HepG2 (cell line): ENCODE results near the gene CFAP70. TPM values are rescaled to one million over a fixed set of nuclear protein-coding genes. Genes with fewer than 3 reads are reported as not detected.

Source experiments
- ATAC-seq: fragments of 200-7000 bp; cut with Tn5 transposase; 3 replicates; pipeline ENCODE4 v1.9.1; 2020; ENCODE audit warnings: mild to moderate bottlenecking, moderate library complexity
- BruUV-seq: library from RNA; stranded (reverse); fragments of 400-500 nt; replicated peaks from 2 replicates; lab custom pipeline; 2021; lab: Mats Ljungman, UMichigan
- CTCF ChIA-PET: fragments of 300-600 bp; formaldehyde crosslinking; extraction: SDS; loops from one replicate; lab custom pipeline; 2021; ENCODE audit warnings: low total read pairs, inconsistent platforms, low intra/inter-chr PET ratio; lab: Yijun Ruan, JAX
- POLR2A ChIA-PET: fragments of 350-600 bp; sonication (Branson Sonifier 250); formaldehyde crosslinking; loops from one replicate; lab custom pipeline; 2020; ENCODE audit warnings: antibody characterized with exemption, inconsistent platforms; lab: Yijun Ruan, JAX
- DNase-seq: peaks from one replicate; pipeline ENCODE4 v3.0.0-alpha.2; 2015; ENCODE audit warnings: low spot score
- FAIRE-seq: peaks from 3 replicates; lab custom pipeline; 2011; peaks lifted over from hg19 to GRCh38; lab: Jason Lieb, UNC
- H2AFZ ChIP-seq: one replicate; pipeline ENCODE4 v1.6.1; 2011; ENCODE audit warnings: low read length, inconsistent platforms
- H3K27ac ChIP-seq: fragments of 300-600 bp; 3 replicates; pipeline ENCODE4 v1.8.0; 2011; ENCODE audit warnings: mixed run types, mild to moderate bottlenecking, mixed read lengths, low read length, inconsistent platforms; ENCODE audit not compliant: insufficient read depth; ENCODE audit errors: extremely low read length
- H3K27me3 ChIP-seq, 2 experiments: fragments of 200-600 bp in 1 of 2; 2 replicates in 1 of 2; 3 replicates in 1 of 2; pipeline versions ENCODE4 v1.6.0 to v1.8.0; 2011; ENCODE audit warnings: low read length in 2 of 2, mild to moderate bottlenecking in 2 of 2, moderate library complexity in 2 of 2, inconsistent platforms in 1 of 2; ENCODE audit not compliant: insufficient read depth in 2 of 2, control insufficient read depth in 1 of 2
- H3K36me3 ChIP-seq, 2 experiments: fragments of 200-600 bp in 1 of 2; replicated peaks in 1 of 2; 2 replicates in 1 of 2; 3 replicates in 1 of 2; pipeline versions ENCODE4 v1.5.1 to v1.8.0; 2011; ENCODE audit warnings: low read length in 2 of 2, inconsistent platforms in 1 of 2; ENCODE audit not compliant: insufficient read depth in 2 of 2, control insufficient read depth in 1 of 2
- H3K4me1 ChIP-seq: 2 replicates; pipeline ENCODE4 v1.5.1; 2012; ENCODE audit warnings: low read length, inconsistent platforms; ENCODE audit not compliant: insufficient read depth
- H3K4me2 ChIP-seq: 2 replicates; pipeline ENCODE4 v1.6.0; 2011; ENCODE audit warnings: low read depth, low read length, inconsistent platforms
- H3K4me3 ChIP-seq, 3 experiments: fragments of 200-600 bp in 1 of 3; sonication (generic), shearing (Covaris generic) in 1 of 3; replicated peaks in 1 of 3; 2 replicates each; pipeline ENCODE4 v1.5.1; 2011 to 2016; ENCODE audit warnings: low read length in 3 of 3, inconsistent platforms in 2 of 3, low read depth in 2 of 3, mild to moderate bottlenecking in 2 of 3, control low read depth in 1 of 3, mixed read lengths in 1 of 3; ENCODE audit not compliant: insufficient read depth in 1 of 3
- H3K79me2 ChIP-seq: one replicate; pipeline ENCODE4 v1.6.1; 2011; ENCODE audit warnings: low read length, inconsistent platforms; ENCODE audit not compliant: insufficient read depth
- H3K9ac ChIP-seq: 2 replicates; pipeline ENCODE4 v1.6.0; 2011; ENCODE audit warnings: mild to moderate bottlenecking, low read depth, low read length, inconsistent platforms; ENCODE audit not compliant: insufficient read depth
- H3K9me3 ChIP-seq: 2 replicates; pipeline ENCODE4 v1.5.1; 2012; ENCODE audit warnings: mild to moderate bottlenecking, low read length
- H4K20me1 ChIP-seq: 2 replicates; pipeline ENCODE4 v1.6.0; 2011; ENCODE audit warnings: inconsistent platforms, mild to moderate bottlenecking, low read length, moderate library complexity; ENCODE audit not compliant: insufficient read depth
- BHLHE40 ChIP-seq: IDR thresholded peaks from 2 replicates; pipeline ENCODE4 v1.6.1; 2011; ENCODE audit warnings: low read length, improper control_type of control experiment
- BRCA1 ChIP-seq: sonication (generic); formaldehyde crosslinking; IDR thresholded peaks from 2 replicates; pipeline ENCODE4 v1.4.0; 2020; ENCODE audit warnings: missing genetic modification reagents
- EED ChIP-seq: sonication (generic); formaldehyde crosslinking; IDR thresholded peaks from 2 replicates; pipeline ENCODE4 v1.5.0; 2020; ENCODE audit warnings: mild to moderate bottlenecking, missing genetic modification reagents
- IRF1 ChIP-seq: sonication (generic); formaldehyde crosslinking; IDR thresholded peaks from 2 replicates; pipeline ENCODE4 v1.4.0; 2020; ENCODE audit warnings: low read depth, mild to moderate bottlenecking, missing genetic modification reagents
- NCOA5 ChIP-seq: sonication (generic); formaldehyde crosslinking; IDR thresholded peaks from 2 replicates; pipeline ENCODE4 v1.4.0; 2020; ENCODE audit warnings: missing genetic modification reagents
- STAG1 ChIP-seq: sonication (generic); formaldehyde crosslinking; IDR thresholded peaks from 2 replicates; pipeline ENCODE4 v1.4.0; 2020; ENCODE audit warnings: missing genetic modification reagents
- TRAFD1 ChIP-seq: sonication (generic); formaldehyde crosslinking; IDR thresholded peaks from 2 replicates; pipeline ENCODE4 v1.5.1; 2020; ENCODE audit warnings: missing genetic modification reagents, mild to moderate bottlenecking, borderline replicate concordance
- ZFP90 ChIP-seq: sonication (generic); formaldehyde crosslinking; IDR thresholded peaks from 2 replicates; pipeline ENCODE4 v1.8.0; 2022; ENCODE audit warnings: missing genetic modification reagents, mild to moderate bottlenecking, inconsistent platforms, borderline replicate concordance
- ZKSCAN1 ChIP-seq: fragments of 150-350 bp; IDR thresholded peaks from 2 replicates; pipeline ENCODE4 v1.6.1; 2014; ENCODE audit warnings: low read length
- ZNF142 ChIP-seq: sonication (generic); formaldehyde crosslinking; IDR thresholded peaks from 2 replicates; pipeline ENCODE4 v1.4.0; 2020; ENCODE audit warnings: missing genetic modification reagents
- ZNF414 ChIP-seq: sonication (generic); formaldehyde crosslinking; IDR thresholded peaks from 2 replicates; pipeline ENCODE4 v1.5.0; 2020; ENCODE audit warnings: missing genetic modification reagents
- ZNF451 ChIP-seq: sonication (generic); formaldehyde crosslinking; IDR thresholded peaks from 2 replicates; pipeline ENCODE4 v1.5.0; 2020; ENCODE audit warnings: mild to moderate bottlenecking, missing genetic modification reagents
- ZNF549 ChIP-seq: sonication (generic); formaldehyde crosslinking; IDR thresholded peaks from 2 replicates; pipeline ENCODE4 v1.5.0; 2020; ENCODE audit warnings: missing genetic modification reagents
- ZNF558 ChIP-seq: sonication (generic); formaldehyde crosslinking; IDR thresholded peaks from 2 replicates; pipeline ENCODE4 v1.9.0; 2022; ENCODE audit warnings: mild to moderate bottlenecking, missing genetic modification reagents, borderline replicate concordance
- WGBS: methylation state at CpG from one replicate; pipeline ENCODE4 v1.1.6; 2017; ENCODE audit warnings: low lambda C conversion rate; 5-methylcytosine and 5-hydroxymethylcytosine counted together
- in situ Hi-C: cut with HindIII; loops from 2 replicates; pipeline ENCODE4 v1.10.0; 2017; ENCODE audit warnings: low pct_unique_long_range_greater_than_20kb; ENCODE audit not compliant: extremely low pct_ligation_motif_present
- intact Hi-C: fragments of 100-400 bp; cut with micrococcal nuclease; formaldehyde crosslinking; loops from one replicate; pipeline ENCODE4 v1.10.0; 2022; ENCODE audit not compliant: unreplicated experiment
- polyA plus RNA-seq, 8 experiments: library from polyadenylated mRNA; depleted of rRNA in 3 of 8; stranded (reverse) in 7 of 8; unstranded in 1 of 8; fragments of >200 nt; fragmentation: Illumina TruSeq in 4 of 8; extraction: Trizol in 4 of 8; gene quantifications; 2 replicates each; pipeline versions ENCODE4 v1.2.1 to v1.2.3, GENCODE V29; 2011 to 2016; ENCODE audit warnings: low read depth in 4 of 8, missing spikeins in 1 of 8, mixed read lengths in 1 of 8; ENCODE audit not compliant: insufficient read depth in 1 of 8
- total RNA-seq, 5 experiments: library from RNA; depleted of rRNA; stranded (reverse); fragments of >200 nt; fragmentation: Illumina TruSeq; extraction: Trizol; gene quantifications; 2 replicates each; pipeline ENCODE4 v1.2.3, GENCODE V29; 2016; ENCODE audit warnings: low read depth in 1 of 5

CFAP70 gene
- total and polyA plus RNA-seq, 2 of the 13 experiments (the other 11 are each of a cell fraction or from before 2014, with no cell fraction given), result 0.27 to 0.38 TPM

- WGBS, result 0% methylated on average over 13 of the region's 23 CpGs
- in situ Hi-C loops, result loop anchor here (10.0 to 25.0 kb wide), 2 partner anchors 243 to 385 kb away; partner anchors contain the start of genes MYOZ1 and PPP3CB
- ChIA-PET POLR2A (interaction anchor here (0.7 to 2.9 kb wide), 7 partner anchors 11 to 479 kb away, joined by 3 to 21 read pairs (median 3); partner anchors contain the start of genes ANXA7, CFAP70 and PPP3CB), CTCF (no interaction called here)
- peak overlapping the region; percentile 88 for H3K27ac ChIP-seq
- H2AFZ ChIP-seq, result no peak overlapping the region
- FAIRE-seq (peak; percentile 30), ATAC-seq (peak; percentile 54), DNase-seq (peak; percentile 69)
- TSS peak; percentile 77 for BruUV-seq
- peak overlapping the region; percentile 95 for H3K4me2 ChIP-seq
- peak overlapping the region; percentile 99 for H3K9ac ChIP-seq
- H3K4me1 ChIP-seq, result peaks cover 37% of the 10 kb centered on the region
- H4K20me1 ChIP-seq, result no peaks in the 10 kb centered on the region
- H3K27me3 ChIP-seq, result no peaks in the 10 kb centered on the region; a peak in 1 of 5 replicates
- peaks cover 36% of the 10 kb centered on the region for H3K79me2 ChIP-seq
- no peaks in the 10 kb centered on the region for H3K9me3 ChIP-seq
- H3K4me3 ChIP-seq, result peak overlapping the region; percentile 78 to 92 (median 84)
- intact Hi-C loops, result no loop called here
- H3K36me3 ChIP-seq, result peaks cover 0 to 8% of the 10 kb centered on the region in 2 experiments; a peak in 2 of 5 replicates
- TF ChIP-seq ZNF451 (CRISPR knock-in tag) (0 out of 2 replicates have a peak, but pooled peaks have one; percentile 9), ZNF549 (0 out of 2 replicates have a peak, but pooled peaks have one; percentile 19), ZKSCAN1 (no peak), ZNF558 (no peak), IRF1 (CRISPR knock-in tag) (no peak), TRAFD1 (CRISPR knock-in tag) (peak; percentile 47; the same call in 1 of the 2 replicates), ZNF142 (no peak), BHLHE40 (no peak), NCOA5 (no peak), ZNF414 (CRISPR knock-in tag) (peak; percentile 7; the same call in 1 of the 2 replicates), STAG1 (CRISPR knock-in tag) (no peak), EED (CRISPR knock-in tag) (peak; percentile 19; the same call in 1 of the 2 replicates), ZFP90 (CRISPR knock-in tag) (no peak), BRCA1 (no peak)
Measured at GRCh38 chr10:73251683-73252444, 106.8 kb downstream of the CFAP70 start.
